RPMI8226 (cell line): ENCODE results near the gene SLC38A9.

Experiments used
- DNase-seq: peaks from one replicate; pipeline ENCODE4 v3.0.0-alpha.2; 2015

Gene SLC38A9

DNA sequence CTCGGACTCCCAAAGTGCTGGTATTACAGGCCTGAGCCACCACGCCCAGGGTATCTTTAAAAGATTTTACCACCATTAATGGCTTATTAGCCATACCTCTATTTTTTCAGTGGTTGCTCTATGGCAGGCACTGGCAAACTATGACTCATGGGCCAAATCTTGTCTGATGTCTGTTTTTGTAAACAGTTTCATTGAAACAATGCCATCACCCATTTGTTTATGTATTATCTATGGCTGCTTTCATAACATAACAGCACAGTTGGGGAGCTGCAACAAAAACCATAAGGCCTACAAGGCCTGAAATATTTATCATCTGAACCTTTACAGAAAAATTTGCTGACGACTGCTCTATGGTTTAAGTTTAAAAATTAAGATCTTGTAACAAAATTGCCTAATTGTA lies 66.8 kb downstream of the SLC38A9 start:
- no peak for DNase-seq

DNA sequence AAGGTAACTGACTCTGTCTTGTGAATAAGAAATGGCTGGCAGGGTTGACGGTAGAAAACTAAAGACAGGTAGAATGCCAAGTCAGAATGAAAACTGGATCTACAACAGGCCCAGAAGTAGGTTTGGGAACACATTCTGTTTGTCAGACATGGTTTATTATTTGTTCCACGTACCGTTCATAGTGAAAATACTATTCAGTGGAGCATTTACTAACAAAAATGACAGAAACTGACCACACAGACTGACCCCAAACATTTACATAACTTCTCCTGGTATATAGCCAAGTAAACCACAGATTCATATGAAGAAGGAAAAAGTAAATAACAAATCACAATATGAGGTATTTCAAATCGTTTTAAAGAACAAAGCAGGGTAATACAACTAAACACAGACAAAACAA lies 73.7 kb downstream of the SLC38A9 start:
- no peak for DNase-seq

DNA sequence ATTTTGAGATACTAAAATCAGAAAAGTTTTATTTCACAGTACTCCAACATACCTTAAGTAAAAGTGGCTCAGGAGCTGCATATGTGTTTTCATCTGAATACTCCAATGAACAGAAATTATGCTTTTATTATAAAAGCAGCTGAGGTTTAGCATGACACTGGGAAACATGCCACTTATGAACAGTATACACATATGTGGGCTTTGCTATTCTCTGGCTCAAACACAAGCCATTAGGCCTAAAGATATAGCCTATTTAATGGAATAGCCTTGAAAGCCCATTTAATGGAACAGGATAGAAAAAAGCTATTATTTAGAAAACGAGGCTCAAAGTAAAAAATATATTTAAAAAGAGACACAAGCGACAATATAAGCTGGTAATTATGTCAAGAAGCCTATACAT lies 74.1 kb downstream of the SLC38A9 start:
- DNase-seq = no peak

DNA sequence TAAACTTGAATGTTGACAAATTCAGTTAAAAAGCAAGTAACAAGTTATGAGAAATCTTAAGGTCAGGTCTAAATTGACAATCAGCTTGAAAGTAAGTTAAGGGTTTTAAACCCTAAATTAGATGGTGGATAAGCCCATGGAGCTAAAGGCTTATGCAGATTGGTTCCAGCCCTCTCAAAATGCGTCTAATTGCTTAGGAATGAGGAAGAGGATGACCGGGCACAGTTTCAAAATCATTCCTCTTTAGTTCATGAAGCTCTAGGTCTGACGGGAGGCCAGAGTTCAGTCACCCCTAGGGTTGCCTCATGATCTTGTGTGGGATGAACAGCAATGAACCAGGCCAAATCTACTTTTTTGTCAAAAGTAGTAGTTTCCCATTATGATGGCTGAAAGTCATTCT lies 75.4 kb downstream of the SLC38A9 start:
- DNase-seq = no peak

DNA sequence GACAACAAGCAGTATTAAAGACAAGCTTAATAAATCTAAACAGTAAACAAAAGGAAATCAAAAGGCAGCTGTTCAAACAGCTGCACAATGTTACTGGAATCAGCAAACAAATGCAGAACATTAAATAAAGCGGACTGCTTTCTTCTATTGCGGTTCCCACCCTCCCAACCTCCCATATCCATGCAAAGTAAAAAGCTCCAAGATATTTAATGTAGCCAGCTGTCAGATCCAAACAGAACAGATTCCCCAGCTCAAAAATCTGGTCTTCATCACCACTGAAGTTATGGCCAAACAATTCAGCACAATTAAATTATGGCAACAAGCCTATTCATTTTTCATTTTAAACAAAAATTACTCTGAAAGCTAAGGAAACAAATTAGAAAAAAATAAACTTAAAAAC lies 75.9 kb downstream of the SLC38A9 start:
- DNase-seq = no peak

DNA sequence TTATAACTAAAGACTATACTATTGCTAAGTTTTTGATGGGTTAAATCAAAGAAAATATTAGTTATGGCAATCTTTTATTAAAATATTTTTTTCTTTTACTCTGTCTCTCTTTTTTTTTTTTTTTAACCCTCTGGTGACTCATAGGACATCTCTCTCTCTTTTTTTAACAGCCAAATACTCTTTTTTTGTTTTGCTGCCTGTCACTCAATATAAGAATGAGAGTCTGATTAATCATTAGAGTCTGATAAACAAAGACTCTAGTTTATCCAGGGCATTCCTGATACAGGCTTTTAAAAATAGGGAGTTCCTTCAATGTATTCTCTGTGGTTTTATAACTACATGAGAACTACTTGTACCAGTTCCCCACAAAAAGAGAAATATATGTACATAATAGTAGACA lies 77.3 kb downstream of the SLC38A9 start:
- no peak for DNase-seq

DNA sequence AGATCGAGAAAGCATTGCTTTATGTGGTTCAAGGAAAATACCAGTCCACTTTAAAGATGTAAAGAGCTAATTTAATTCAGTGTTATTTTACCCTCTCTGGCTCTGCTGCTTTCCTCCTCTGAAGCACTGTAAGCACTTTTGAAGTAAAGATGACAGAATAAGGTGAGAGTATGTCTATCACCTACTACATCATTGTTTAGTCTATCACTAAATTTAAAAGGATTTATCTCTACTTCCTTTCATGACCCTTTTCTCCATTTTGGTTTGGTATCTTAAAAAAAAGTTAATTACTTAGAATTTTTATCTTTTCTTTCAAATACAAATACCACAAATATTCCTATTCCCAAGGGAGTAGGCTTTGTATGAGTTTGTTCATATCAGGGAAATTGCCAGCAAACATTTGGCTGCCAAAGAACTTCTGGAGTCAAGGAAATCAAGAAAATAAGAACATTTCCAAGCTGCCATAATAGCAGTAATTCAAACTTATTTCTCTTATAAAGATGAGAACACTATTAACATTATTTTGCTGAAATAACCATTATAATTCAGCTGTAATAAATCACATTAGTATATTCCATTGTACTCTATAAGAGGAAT lies 77.8 kb downstream of the SLC38A9 start:
- DNase-seq = peak; percentile 34

DNA sequence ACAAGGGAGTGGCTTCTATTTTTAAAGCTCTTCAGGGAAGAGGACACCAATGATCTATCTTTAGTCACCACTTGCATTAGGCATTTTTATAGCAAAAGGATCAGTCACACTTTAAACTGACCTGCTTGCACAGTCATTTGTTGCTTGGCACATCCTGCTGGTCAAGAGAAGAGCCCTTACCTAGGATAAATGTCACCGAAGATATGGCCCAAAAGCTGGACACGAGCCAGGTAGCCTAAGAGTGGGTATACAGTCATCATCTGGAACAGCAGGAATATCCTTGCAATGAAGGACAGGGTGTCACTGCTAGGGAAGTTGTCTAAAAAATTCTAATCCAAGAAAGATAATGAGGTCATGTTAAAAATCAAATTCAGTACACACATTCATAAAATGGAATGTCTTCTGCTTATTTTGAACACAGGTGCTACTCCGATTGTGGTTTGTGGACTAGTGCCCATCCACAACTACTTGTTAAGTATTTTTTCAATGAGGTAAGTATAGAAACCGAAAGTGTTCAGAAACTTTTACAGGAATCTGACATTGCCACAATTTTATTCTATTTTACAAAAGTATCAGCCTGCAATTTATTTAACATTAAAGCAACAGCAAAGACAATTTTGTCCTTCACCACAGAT lies 78.4 kb downstream of the SLC38A9 start:
- peak; percentile 85 for DNase-seq

DNA sequence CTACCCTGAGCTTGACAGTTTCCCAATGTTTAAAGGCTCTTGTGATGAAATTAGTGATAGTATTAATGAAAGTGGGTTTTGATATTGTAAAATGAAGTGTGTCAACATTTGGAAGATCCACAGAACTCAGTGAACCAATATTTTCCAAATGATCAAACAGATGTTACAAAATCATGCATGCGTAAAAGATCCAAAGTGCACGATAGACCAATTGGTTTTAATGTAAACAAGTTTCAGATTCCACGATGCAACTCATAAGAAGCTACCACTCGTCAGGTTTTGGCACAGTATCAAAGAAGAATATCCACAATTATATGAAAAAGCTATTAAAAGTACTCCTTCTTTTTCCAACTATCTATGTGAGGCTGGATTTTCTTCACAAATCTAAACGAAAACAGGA lies 82.3 kb downstream of the SLC38A9 start:
- no peak for DNase-seq

DNA sequence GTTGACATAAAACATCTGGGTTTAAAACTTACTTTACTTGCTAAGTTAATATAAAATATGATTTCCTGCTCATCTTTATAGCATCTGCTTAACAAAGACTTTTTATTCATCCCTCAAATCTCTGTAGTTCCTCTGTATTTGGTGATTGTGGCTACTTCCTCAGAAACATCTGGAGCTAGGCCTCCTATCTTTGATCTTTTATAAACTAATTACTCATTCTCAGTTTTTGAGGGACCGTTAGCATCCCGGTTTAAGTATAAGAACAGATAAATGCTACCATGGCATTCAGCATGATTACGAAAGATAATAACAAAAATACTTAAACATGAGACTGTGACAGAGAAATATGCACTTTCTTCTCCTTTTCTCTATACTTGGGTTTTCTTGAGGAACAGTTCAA lies 85.3 kb downstream of the SLC38A9 start:
- DNase-seq = no peak

DNA sequence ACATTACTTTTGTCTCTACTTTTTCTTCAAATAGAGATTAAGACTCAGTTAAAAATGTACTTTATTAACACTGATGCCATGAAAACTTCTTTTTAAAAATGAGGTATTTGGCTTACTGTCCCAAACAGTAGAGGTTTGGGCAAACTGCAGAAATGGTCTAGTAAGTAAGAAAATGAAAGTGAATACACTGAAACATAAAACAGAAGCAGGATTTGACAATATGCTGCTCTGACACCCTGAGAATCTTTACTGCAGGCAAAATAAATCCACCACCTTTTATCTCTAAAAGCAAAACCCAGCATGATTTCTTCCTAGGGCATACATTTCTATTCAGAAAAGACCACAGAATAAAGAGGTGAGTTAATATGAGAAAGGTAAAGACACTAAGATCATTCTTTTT lies 86.2 kb downstream of the SLC38A9 start:
- no peak for DNase-seq

DNA sequence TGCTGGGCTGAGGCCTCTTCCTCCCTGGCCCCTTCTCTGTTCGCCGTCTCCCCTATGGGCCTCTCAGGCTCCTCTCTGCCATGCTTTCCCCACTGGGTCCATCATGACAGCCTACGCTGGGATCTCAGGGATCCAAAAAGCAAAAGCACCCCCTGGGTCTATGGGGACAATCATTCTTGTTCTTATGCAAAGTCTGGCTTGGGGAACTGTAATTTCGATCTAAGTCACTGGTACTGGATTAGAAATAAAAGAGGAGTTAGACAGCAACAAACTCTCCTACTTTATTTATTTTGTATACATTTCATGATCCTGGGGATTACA lies 86.6 kb downstream of the SLC38A9 start:
- no peak for DNase-seq

DNA sequence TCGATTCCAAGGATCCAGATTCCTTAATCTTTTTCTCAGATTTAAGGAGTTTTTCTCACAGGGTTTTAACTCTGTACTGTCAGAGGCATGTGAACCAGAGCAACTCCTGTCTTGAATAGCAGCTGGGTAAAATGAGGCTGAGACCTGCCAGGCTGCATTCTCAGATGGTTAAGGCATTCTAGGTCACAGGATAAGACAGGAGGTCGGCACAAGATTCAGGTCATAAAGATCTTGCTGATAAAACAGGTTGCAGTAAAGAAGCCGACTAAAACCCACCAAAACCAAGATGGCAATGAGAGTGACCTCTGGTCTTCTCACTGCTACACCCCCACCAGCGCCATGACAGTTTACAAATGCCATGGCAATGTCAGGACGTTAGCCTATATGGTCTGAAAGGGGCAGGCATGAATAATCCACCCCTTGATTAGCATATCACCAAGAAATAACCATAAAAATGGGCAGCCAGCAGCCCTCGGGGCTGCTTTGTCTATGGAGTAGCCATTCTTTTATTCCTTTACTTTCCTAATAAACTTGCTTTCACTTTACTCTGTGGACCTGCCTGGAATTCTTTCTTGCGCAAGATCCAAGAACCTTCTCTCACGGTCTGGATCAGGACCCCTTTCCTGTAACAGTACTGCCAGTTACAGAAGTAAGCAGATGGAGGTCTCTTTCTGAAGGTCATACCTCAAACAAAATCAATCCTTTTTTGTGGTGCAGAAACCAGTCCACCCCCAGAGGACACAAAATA lies 87.1 kb downstream of the SLC38A9 start:
- no peak for DNase-seq

DNA sequence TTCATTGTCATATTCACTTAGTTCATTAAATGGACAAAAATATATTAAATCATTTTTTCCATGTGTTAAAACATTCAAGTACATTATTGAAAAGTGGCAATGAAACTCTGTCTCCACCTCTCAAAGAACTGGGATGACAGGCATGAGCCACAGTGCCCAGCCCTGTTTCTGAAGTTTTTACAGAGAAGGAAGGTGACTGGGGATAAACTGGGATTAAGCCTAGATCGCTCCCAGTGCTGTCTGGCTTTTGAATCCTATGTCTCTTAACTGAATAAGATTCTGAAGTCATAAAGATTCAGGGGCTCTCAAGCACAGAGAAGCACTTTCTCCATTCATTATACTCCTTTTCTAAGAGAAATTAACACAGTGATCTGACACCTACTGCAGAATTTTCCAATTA lies 88.3 kb downstream of the SLC38A9 start:
- DNase-seq = no peak

DNA sequence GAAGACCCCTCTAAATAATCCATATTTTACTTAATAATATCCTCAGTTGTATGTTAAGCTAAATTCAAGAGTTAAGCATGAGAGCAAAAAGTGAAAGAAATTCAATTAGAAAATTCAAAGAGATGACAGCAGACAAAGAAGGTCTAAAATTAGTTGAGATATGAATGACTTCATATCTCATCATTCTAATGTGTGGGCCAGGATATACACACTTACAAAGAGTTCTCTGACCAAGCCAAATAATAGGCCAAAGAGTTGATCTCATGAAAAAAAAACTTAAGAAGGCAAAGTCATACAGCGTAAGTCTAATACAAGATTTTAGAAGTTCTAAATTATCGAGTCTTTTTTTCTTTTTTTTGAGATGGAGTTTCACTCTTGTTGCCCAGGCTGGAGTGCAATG lies 89.7 kb downstream of the SLC38A9 start:
- no peak for DNase-seq

DNA sequence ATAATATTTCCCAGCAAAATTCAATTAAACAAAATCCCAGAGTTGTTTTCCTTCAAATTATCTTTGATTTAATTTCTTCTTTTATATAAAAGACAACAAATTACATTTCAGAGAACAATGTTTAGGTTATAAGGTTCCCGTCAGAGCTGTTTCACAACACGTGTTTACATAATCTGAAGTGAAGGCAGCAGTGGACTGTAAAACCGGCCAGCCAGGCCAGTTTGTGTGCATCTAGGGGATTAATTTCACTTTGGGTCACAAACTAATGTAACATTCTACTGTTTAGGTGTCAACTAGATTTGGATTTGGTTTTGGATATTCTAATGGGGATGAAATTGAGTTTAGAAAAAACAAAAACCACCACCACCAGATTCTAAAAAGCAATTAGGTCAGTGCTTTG lies 90.9 kb downstream of the SLC38A9 start:
- no peak for DNase-seq

DNA sequence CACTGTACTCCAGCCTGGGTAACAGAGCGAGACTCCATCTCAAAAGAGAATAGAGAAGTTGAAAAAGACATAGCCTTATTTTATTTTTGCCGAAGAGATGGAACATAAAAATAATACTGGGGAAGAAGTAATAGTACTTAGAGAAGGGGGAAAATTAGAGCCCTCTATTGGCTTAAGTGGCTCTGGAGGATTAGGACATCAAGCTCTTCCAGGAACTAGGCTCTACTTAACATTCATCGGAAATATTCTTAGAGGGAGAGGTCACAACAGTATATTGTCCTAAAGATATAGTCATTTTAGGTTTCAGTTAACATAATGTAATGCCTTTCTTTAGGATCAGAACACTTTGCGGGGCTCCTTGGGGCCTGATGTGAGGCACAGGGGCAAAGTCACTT lies 91.4 kb downstream of the SLC38A9 start:
- DNase-seq = no peak

DNA sequence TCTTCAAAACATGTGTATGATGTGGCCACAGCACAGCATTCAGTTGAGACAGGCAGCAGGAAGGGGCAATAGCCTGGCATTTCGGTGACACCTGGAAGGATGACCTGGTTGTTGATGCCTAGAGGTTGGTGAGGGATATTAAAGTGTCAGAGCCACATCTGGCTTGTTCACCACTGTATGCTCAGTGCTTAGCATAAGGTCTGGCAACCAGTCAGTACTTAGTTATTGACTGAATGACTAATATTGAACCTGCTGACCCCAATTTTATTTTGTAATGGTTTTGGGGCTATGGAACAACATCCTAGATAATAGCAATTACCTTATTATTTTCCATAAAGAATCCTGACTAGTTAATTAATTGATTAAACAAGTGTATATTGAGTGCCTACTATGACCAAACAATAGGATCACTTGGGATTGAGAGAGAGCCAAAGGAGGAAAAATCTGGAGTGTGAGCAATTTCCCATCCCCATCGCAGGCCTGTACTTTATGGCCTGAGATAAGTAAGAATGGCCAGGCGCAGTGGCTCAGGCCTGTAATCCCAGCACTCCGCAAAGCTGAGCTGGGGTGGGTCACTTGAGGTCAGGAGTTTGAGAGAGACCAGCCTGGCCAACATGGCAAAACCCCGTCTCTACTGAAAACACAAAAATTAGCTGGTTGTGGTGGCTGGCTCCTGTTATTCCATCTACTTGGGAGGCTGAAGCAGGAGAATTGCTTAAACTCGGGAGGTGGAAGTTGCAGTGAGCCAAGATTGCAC lies 91.9 kb downstream of the SLC38A9 start:
- DNase-seq = no peak

DNA sequence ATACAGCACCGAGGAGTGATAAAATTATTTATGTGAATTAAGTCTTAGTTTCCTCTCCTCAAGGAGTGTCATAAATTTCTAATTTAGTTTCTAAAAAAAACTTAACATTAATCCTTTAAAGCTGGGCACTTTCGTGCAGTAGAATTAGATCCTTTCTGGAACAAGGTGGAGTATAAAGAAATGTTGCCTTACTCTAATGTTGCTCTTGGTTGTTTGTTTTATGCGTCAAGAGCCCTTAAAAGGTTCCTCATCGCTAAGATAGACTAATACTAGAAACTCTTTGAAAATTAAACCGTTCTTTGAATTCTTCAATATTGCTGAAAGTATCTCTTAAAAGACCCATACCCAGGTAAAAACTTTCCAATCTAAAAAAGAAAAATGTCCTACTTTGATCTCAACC lies 93.8 kb downstream of the SLC38A9 start:
- no peak for DNase-seq

DNA sequence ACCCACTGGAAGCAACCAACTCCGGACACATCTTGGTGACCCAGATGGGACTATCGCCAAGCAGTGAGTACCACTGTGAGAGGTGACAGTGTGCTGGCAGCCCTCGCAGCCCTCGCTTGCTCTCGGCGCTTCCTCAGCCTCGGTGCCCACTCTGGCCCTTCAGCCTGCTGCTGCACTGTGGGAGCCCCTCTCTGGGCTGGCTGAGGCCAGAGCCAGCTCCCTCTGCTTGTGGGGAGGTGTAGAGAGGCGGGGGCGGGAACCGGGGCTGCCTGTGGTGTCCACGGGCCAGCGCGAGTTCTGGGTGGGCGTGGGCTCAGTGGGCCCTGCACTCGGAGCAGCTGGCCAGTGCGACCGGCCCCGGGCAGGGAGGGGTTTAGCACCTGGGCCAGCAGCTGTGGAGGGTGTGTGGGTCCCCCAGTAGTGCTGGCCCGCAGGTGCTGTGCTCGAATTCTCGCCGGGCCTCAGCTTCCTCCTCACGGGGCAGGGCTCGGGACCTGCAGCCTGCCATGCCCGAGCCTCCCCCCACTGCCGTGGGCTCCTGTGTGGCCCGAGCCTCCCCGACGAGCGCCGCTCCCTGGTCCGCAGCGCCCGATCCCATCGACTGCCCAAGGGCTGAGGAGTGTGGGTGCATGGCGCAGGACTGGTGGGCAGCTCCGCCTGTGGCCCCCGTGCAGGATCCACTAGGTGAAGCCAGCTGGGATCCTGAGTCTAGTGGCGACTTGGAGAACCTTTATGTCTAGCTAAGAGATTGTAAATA lies 98.8 kb downstream of the SLC38A9 start:
- DNase-seq = no peak

DNA sequence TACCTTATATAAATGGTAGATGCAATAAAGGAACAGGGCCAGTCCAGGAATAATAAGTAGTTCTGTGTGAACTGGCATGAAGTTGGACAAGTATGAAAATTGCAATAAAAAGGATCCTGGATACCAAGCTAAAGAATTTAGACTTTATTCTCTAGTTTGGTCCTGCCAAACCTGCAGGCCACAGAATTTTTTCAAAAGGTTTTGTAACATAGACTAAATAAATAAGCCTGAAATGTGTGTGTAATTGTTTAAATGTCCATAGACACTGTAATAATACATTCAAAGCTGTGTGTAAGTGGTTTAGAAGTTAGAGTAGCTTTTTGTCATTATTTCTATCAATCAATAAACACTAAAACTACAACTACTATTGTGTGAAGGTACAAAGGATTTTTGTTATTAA lies 101.6 kb downstream of the SLC38A9 start:
- no peak for DNase-seq

DNA sequence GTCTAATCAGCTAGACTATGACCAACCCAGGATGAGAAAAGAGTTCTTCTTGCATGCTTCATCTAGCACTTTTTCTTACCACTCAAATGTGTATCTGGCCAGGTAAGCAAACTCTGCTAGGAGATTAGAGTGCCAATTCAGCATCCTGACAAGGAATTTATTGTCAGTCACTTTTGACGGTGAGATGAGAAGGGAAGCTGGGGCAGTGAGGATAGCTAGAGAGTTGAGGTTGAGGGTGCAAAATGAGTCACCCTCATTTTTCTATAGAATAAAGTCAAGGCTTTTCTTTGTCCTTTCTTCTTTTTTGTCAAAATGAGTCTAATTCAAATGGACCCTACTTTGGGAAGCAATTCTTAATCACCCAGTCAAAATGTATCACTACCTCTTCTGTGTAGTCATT lies 102.7 kb downstream of the SLC38A9 start:
- DNase-seq = no peak
